ENCODE results near the gene KIFAP3. TPM values are rescaled to one million over a fixed set of nuclear protein-coding genes. Genes with fewer than 3 reads are reported as not detected.
A peak's percentile ranks its signal among the peaks of the same experiment; 100 is the strongest.

Gene KIFAP3
- total RNA-seq, 3 donors from 2014 or later = 22.5 to 42.8 (median 36.2) TPM

DNA sequence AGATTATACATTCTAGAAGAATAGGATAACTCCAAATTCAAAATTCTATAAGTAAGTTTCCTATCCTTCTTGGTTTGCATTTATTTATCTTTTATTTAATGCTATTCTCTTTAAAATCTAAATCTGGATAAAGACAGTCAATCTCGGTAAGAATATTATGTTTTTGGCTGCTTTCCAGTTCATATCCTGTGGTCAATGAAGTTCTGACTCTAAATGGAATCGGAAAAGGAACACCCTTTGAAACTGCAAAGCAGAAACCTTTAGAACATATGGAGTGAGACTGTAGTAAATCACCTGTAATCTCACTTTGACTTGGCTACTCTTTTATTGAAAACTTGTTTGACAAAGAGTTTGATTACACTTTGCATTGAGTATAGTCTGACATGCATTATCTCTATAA lies 85.2 kb downstream of the KIFAP3 start:
- ATAC-seq (peak; percentile 44), DNase-seq (no peak)
- intact Hi-C loops (cut with DNase I, micrococcal nuclease) = no loop called here
- H3K4me3 ChIP-seq = no peak overlapping the region
- H3K9me3 ChIP-seq = no peaks in the 10 kb centered on the region
- no peaks in the 10 kb centered on the region for H3K36me3 ChIP-seq (ENCODE audit: low read depth)
- H3K4me1 ChIP-seq (ENCODE audit: low read depth) = no peaks in the 10 kb centered on the region
- TF ChIP-seq, protein P1, sequence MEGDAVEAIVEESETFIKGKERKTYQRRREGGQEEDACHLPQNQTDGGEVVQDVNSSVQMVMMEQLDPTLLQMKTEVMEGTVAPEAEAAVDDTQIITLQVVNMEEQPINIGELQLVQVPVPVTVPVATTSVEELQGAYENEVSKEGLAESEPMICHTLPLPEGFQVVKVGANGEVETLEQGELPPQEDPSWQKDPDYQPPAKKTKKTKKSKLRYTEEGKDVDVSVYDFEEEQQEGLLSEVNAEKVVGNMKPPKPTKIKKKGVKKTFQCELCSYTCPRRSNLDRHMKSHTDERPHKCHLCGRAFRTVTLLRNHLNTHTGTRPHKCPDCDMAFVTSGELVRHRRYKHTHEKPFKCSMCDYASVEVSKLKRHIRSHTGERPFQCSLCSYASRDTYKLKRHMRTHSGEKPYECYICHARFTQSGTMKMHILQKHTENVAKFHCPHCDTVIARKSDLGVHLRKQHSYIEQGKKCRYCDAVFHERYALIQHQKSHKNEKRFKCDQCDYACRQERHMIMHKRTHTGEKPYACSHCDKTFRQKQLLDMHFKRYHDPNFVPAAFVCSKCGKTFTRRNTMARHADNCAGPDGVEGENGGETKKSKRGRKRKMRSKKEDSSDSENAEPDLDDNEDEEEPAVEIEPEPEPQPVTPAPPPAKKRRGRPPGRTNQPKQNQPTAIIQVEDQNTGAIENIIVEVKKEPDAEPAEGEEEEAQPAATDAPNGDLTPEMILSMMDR (IDR thresholded peaks at IDR 0.05) = no peak

DNA sequence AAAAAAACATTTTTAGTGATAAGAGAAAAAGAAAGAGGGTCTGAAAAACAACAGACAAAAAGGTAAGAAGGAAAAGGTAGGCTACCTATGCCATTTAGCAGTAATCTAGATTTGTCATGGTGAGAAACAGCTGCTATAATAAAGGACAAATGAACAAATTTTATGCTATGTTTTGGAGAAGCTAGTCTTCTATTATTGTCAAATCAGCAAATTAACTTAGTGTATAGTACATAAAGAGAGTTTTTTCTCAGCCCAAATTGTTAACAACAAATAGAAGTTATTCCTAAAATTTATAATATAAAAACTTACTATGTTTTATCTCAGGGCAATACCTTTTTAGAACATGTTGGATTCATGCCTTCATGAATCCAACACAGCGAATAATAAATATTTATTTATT lies 88.7 kb downstream of the KIFAP3 start:
- no peaks in the 10 kb centered on the region for H3K9me3 ChIP-seq
- DNase-seq (no peak), ATAC-seq (no peak)
- TF ChIP-seq, protein P1 (IDR thresholded peaks at IDR 0.05) = no peak
- H3K4me3 ChIP-seq = no peak overlapping the region
- no peaks in the 10 kb centered on the region for H3K4me1 ChIP-seq (ENCODE audit: low read depth)
- intact Hi-C loops (cut with DNase I, micrococcal nuclease) = no loop called here
- no peaks in the 10 kb centered on the region for H3K36me3 ChIP-seq (ENCODE audit: low read depth)

DNA sequence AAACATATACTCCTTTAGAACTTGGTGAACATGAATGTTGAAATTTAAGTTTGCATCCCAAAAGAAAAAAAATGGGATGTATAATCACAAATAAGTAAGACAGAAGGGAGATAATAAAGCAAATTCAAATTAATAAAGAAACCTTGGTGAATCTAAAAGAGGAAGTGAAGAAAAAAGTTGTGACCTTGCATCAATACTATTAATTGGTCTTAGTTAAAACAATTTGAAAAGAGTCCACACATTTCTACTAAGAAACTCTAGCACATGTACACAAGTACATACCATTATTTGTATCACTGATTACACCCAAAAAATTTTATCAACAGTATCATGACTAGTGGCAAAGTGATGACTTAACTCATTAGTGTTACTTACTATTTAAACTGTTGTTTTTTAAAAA lies 100.4 kb downstream of the KIFAP3 start:
- no peak for ATAC-seq
- no peak for DNase-seq
- no peaks in the 10 kb centered on the region for H3K4me1 ChIP-seq (ENCODE audit: low read depth)
- no peaks in the 10 kb centered on the region for H3K36me3 ChIP-seq (ENCODE audit: low read depth)
- H3K4me3 ChIP-seq = no peak overlapping the region
- no peaks in the 10 kb centered on the region for H3K9me3 ChIP-seq
- intact Hi-C loops (cut with DNase I, micrococcal nuclease) = no loop called here
- TF ChIP-seq, protein P1 (IDR thresholded peaks at IDR 0.05) = no peak

DNA sequence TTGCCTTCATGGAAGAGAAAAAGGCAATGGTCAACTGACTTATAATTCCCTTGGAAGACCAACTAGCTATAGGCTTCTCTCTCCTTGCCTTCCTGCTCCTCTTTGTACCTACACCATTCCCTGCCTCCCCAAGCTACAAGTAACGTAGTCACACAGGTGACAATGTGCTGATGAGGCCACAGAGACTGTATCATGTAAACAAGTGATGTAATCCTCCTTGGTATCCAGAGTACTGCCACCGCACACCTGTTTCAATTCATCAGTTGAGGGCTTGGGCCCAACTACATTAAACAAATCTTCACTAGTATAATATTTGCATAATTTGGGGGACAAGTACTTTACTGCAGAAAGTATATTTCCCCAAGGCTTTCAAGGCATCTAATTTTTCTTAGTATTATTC lies 104.4 kb downstream of the KIFAP3 start:
- DNase-seq = no peak
- H3K4me3 ChIP-seq = no peak overlapping the region
- no peaks in the 10 kb centered on the region for H3K36me3 ChIP-seq (ENCODE audit: low read depth)
- H3K4me1 ChIP-seq (ENCODE audit: low read depth) = no peaks in the 10 kb centered on the region
- intact Hi-C loops (cut with DNase I, micrococcal nuclease) = no loop called here
- TF ChIP-seq, protein P1 (IDR thresholded peaks at IDR 0.05) = no peak
- ATAC-seq = no peak
- H3K9me3 ChIP-seq = no peaks in the 10 kb centered on the region

DNA sequence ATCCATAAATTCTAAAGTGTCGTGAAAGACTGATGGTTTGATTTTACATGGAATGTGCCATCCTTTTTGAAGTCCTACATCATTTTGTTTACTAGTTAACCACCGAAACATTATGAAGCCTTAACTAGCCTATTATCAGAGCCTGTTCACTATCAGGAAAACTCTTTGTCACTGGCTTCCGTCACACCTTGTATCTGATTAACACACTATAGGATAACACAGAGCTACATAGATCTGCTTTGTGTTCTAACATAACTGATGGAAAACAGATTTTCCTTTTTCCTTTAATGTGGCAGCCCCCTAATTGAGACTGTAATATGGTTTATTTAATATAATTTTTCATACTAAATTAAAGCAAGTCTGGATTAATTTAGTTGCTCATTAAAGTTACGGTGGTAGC lies 106.3 kb downstream of the KIFAP3 start:
- Histone ChIP-seq H3K9me3 (no peaks in the 10 kb centered on the region), H3K4me1 (ENCODE audit: low read depth) (no peaks in the 10 kb centered on the region), H3K36me3 (ENCODE audit: low read depth) (no peaks in the 10 kb centered on the region), H3K4me3 (no peak overlapping the region)
- ATAC-seq (no peak), DNase-seq (no peak)
- intact Hi-C loops (cut with DNase I, micrococcal nuclease) = no loop called here
- TF ChIP-seq, protein P1 (IDR thresholded peaks at IDR 0.05) = no peak

DNA sequence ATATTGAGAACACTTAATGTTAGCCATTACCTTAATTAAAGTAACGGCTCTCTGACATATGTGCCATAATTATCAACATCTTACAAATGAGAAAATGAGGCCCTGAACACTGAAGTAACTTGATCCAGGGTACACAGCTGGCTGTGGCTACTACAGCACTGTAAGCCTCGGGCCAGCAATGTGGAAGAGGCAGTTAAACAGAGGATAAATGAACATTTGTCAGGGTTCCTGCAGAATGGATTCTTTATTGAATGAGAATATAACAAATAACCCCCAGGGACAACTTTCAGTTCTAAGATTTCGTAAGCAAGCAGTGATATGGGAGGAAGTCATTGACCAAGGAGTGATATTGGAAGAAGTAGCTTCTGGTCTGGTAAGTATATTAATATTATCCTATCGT lies 110.3 kb downstream of the KIFAP3 start:
- intact Hi-C loops (cut with DNase I, micrococcal nuclease) = no loop called here
- ATAC-seq (no peak), DNase-seq (no peak)
- no peaks in the 10 kb centered on the region for H3K4me1 ChIP-seq (ENCODE audit: low read depth)
- TF ChIP-seq, protein P1 (IDR thresholded peaks at IDR 0.05) = no peak
- no peak overlapping the region for H3K4me3 ChIP-seq
- no peaks in the 10 kb centered on the region for H3K9me3 ChIP-seq
- H3K36me3 ChIP-seq (ENCODE audit: low read depth) = no peaks in the 10 kb centered on the region
